Tibial artery (tissue), 4 donors: ENCODE results near the gene NANOGP8.

Experiments
- DNase-seq, 2 donors: peaks; one replicate each; pipeline ENCODE4 v3.0.0-alpha.2; 2019
- H3K27ac ChIP-seq, 2 donors: fragments of 200-600 bp; sonication (generic) in 1 of 2; 1 replicate in 1 of 2; 2 replicates in 1 of 2; pipeline ENCODE4 v1.5.1; 2018 to 2019; ENCODE audit warnings: mild to moderate bottlenecking in 1 of 2
- H3K27me3 ChIP-seq, 2 donors: fragments of 200-600 bp; sonication (generic) in 1 of 2; one replicate each; pipeline versions ENCODE4 v1.5.1 to v1.6.0; 2016 to 2019
- H3K36me3 ChIP-seq, 3 donors: fragments of 200-600 bp; sonication (generic) in 2 of 3; one replicate each; pipeline ENCODE4 v1.5.1; 2016 to 2019; ENCODE audit warnings: mild to moderate bottlenecking in 2 of 3
- H3K4me1 ChIP-seq, 4 donors: fragments of 200-600 bp; sonication (generic) in 2 of 4; 1 replicate in 3 of 4; 2 replicates in 1 of 4; pipeline ENCODE4 v1.5.1; 2016 to 2019
- H3K4me3 ChIP-seq, 2 donors: fragments of 200-600 bp; sonication (generic) in 1 of 2; 1 replicate in 1 of 2; 2 replicates in 1 of 2; pipeline ENCODE4 v1.5.1; 2018 to 2019; ENCODE audit warnings: mild to moderate bottlenecking in 2 of 2
- H3K9me3 ChIP-seq, 3 donors: fragments of 200-600 bp; sonication (generic) in 1 of 3; one replicate each; pipeline ENCODE4 v1.5.1; 2016 to 2019
- intact Hi-C: fragments of 100-400 bp; cut with DNase I; formaldehyde crosslinking; loops from one replicate; pipeline ENCODE4 v1.15.0; 2023; ENCODE audit warnings: low total_unique reads
- TF ChIP-seq, protein P1 (sequence below), 2 experiments: fragments of 200-600 bp in 1 of 2; fragments of 450-650 bp in 1 of 2; IDR thresholded peaks; one replicate each; pipeline ENCODE4 v1.5.1; 2017 to 2019; ENCODE audit warnings: antibody characterized with exemption in 2 of 2, mild to moderate bottlenecking in 1 of 2, moderate library complexity in 1 of 2

NANOGP8 gene

DNA sequence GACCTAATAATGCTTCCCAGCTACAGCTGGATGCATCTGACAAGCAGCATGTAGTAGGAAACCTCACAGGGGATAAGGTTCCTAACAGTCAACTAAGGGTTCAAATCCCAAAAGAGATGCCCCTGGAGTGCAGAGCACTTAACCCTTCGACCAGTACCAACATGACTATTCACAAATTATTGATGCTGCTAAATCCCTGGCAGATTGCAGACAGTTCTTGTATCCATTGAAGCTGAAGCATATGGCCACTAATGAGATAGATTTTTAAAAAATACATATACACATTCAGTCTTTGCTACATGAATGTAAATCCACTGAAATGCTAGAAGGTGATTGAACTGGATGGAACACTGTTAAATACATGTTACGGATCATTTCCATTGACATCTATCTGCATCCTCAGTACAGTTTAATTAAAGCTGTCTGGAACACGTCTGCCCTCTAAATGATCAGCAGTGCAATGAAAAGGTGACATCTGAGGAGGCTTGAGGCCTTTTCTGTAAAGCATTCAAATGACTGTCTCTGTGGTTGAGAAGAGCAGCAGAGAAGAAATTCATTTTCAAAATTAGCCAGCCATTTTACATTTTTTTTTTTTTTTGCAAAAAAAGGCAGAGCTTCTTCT lies 19.5 kb upstream of the NANOGP8 start:
- intact Hi-C loops, result no loop called here
- no peak for DNase-seq
- H3K36me3 ChIP-seq, result no peaks in the 10 kb centered on the region
- H3K27me3 ChIP-seq, result no peaks in the 10 kb centered on the region
- no peaks in the 10 kb centered on the region for H3K4me1 ChIP-seq
- H3K4me3 ChIP-seq, result no peak overlapping the region
- TF ChIP-seq, protein P1, sequence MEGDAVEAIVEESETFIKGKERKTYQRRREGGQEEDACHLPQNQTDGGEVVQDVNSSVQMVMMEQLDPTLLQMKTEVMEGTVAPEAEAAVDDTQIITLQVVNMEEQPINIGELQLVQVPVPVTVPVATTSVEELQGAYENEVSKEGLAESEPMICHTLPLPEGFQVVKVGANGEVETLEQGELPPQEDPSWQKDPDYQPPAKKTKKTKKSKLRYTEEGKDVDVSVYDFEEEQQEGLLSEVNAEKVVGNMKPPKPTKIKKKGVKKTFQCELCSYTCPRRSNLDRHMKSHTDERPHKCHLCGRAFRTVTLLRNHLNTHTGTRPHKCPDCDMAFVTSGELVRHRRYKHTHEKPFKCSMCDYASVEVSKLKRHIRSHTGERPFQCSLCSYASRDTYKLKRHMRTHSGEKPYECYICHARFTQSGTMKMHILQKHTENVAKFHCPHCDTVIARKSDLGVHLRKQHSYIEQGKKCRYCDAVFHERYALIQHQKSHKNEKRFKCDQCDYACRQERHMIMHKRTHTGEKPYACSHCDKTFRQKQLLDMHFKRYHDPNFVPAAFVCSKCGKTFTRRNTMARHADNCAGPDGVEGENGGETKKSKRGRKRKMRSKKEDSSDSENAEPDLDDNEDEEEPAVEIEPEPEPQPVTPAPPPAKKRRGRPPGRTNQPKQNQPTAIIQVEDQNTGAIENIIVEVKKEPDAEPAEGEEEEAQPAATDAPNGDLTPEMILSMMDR (IDR thresholded peaks at IDR 0.05), result no peak
- no peak overlapping the region for H3K27ac ChIP-seq
- H3K9me3 ChIP-seq, result no peaks in the 10 kb centered on the region

GRCh38 chr15:35102186-35102585 lies 17.1 kb upstream of the NANOGP8 start:
- no peak for DNase-seq
- TF ChIP-seq, protein P1 (IDR thresholded peaks at IDR 0.05), result no peak
- intact Hi-C loops, result no loop called here

DNA sequence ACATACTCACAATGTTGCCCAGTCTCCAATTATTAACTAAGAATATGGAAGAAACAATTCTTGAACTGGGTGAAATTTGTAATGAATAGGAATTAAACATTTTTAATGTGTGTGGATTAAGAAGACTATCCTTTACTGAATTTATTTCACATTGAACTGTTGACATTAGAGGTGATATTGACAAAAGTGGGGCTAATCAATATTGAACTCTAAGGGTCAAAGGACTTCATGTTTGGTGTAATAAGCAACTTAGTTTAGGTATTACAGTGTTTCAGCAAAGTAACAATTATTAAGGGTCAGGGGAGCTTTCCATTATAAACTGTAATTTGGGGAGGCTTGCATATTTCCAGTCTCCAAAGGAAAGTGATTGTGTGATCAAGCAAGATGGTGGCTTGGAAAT lies 16.2 kb upstream of the NANOGP8 start:
- Histone ChIP-seq H3K4me3 (no peak overlapping the region), H3K4me1 (no peaks in the 10 kb centered on the region), H3K27ac (no peak overlapping the region), H3K36me3 (no peaks in the 10 kb centered on the region), H3K27me3 (no peaks in the 10 kb centered on the region), H3K9me3 (no peaks in the 10 kb centered on the region)
- TF ChIP-seq, protein P1 (IDR thresholded peaks at IDR 0.05), result no peak
- DNase-seq, result no peak
- intact Hi-C loops, result no loop called here

More at GRCh38 chr15:35102186-35102585, 17.1 kb upstream of the NANOGP8 start:
- no peaks in the 10 kb centered on the region for H3K27me3 ChIP-seq
- H3K9me3 ChIP-seq, result no peaks in the 10 kb centered on the region
- H3K4me1 ChIP-seq, result no peaks in the 10 kb centered on the region
- no peaks in the 10 kb centered on the region for H3K36me3 ChIP-seq
- no peak overlapping the region for H3K4me3 ChIP-seq
- H3K27ac ChIP-seq, result no peak overlapping the region

- DNase-seq, result no peak
- Histone ChIP-seq H3K27me3 (no peaks in the 10 kb centered on the region), H3K4me1 (no peaks in the 10 kb centered on the region), H3K4me3 (no peak overlapping the region), H3K36me3 (no peaks in the 10 kb centered on the region), H3K27ac (no peak overlapping the region), H3K9me3 (no peaks in the 10 kb centered on the region)
- intact Hi-C loops, result no loop called here
- TF ChIP-seq, protein P1 (IDR thresholded peaks at IDR 0.05), result no peak
Measured at GRCh38 chr15:35098737-35099136, 13.6 kb upstream of the NANOGP8 start.

DNA sequence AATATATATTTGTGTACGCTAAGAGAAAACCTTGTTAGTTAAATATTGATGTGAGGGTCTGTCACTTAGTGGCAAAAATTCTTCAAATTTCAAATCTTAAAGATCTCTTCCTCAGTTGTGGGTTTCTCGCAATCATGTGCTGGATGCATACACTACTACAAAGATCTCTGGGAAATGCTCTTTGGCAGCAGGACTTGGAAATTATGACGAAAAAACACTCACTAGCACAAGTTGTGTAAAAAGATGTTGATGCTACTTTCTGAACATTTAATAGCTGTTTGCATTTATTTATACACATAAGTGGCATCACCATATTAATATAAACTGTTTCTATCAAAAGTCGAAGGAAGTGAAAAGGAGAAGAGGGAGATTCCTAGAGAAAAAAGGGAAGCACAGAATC lies 10.8 kb upstream of the NANOGP8 start:
- no peaks in the 10 kb centered on the region for H3K36me3 ChIP-seq
- TF ChIP-seq, protein P1 (IDR thresholded peaks at IDR 0.05), result no peak
- no peaks in the 10 kb centered on the region for H3K4me1 ChIP-seq
- no peak for DNase-seq
- intact Hi-C loops, result no loop called here
- no peaks in the 10 kb centered on the region for H3K27me3 ChIP-seq
- H3K4me3 ChIP-seq, result no peak overlapping the region
- no peak overlapping the region for H3K27ac ChIP-seq
- no peaks in the 10 kb centered on the region for H3K9me3 ChIP-seq

DNA sequence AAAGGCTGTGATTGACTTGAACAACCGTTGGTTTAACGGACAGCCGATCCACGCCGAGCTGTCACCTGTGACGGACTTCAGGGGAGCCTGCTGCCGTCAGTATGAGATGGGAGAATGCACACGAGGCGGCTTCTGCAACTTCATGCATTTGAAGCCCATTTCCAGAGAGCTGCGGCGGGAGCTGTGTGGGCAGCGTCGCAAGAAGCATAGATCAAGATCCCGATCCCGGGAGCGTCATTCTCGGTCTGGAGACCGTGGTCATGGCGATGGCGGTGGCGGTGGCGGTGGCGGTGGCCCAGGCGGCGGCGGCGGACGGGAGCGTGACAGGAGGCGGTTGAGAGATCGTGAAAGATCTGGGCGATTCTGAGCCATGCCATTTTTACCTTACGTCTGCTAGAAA lies 7.8 kb upstream of the NANOGP8 start:
- no peak for DNase-seq
- no peak overlapping the region for H3K4me3 ChIP-seq
- no peaks in the 10 kb centered on the region for H3K9me3 ChIP-seq
- H3K4me1 ChIP-seq, result no peaks in the 10 kb centered on the region
- H3K27me3 ChIP-seq, result no peaks in the 10 kb centered on the region
- no peak overlapping the region for H3K27ac ChIP-seq
- TF ChIP-seq, protein P1 (IDR thresholded peaks at IDR 0.05), result no peak
- intact Hi-C loops, result no loop called here
- no peaks in the 10 kb centered on the region for H3K36me3 ChIP-seq
